Endothelial cell of umbilical vein (primary cell): ENCODE results near the gene CLDN9. TPM values are rescaled to one million over a fixed set of nuclear protein-coding genes. Genes with fewer than 3 reads are reported as not detected.

Source experiments
- BruUV-seq: library from RNA; stranded (reverse); fragments of 400-500 nt; replicated peaks from 2 replicates; lab custom pipeline; 2021; lab: Mats Ljungman, UMichigan
- CTCF ChIA-PET: fragments of 300-600, 350-600 bp; sonication (Branson Sonifier 250); formaldehyde crosslinking; loops from one replicate; lab custom pipeline; 2021; ENCODE audit warnings: antibody characterized with exemption, inconsistent platforms; lab: Charles Lee
- POLR2A ChIA-PET: fragments of 300-600, 350-600 bp; sonication (Branson Sonifier 250); formaldehyde crosslinking; loops from one replicate; lab custom pipeline; 2021; ENCODE audit warnings: antibody characterized with exemption, inconsistent platforms; lab: Charles Lee
- DNase-seq: peaks from one replicate; pipeline ENCODE4 v3.0.0-alpha.2; 2011; ENCODE audit warnings: low read depth, low spot score
- FAIRE-seq: peaks from 2 replicates; lab custom pipeline; 2011; peaks lifted over from hg19 to GRCh38; lab: Jason Lieb, UNC
- H2AFZ ChIP-seq: 2 replicates; pipeline ENCODE4 v1.6.0; 2012; ENCODE audit warnings: low read depth, low read length, control low read depth, inconsistent platforms
- H3K27ac ChIP-seq: 2 replicates; pipeline ENCODE4 v1.5.1; 2011; ENCODE audit warnings: low read depth, mild to moderate bottlenecking, control low read depth, low read length, moderate library complexity; ENCODE audit not compliant: insufficient read depth
- H3K27me3 ChIP-seq, 2 experiments: 2 replicates each; pipeline versions ENCODE4 v1.6.0 to v1.6.1; 2011; ENCODE audit warnings: low read length in 2 of 2, mixed read lengths in 1 of 2; ENCODE audit not compliant: control insufficient read depth in 2 of 2, insufficient read depth in 2 of 2
- H3K36me3 ChIP-seq, 2 experiments: 2 replicates in 1 of 2; 3 replicates in 1 of 2; pipeline ENCODE4 v1.5.1; 2011; ENCODE audit warnings: low read length in 2 of 2, mild to moderate bottlenecking in 1 of 2, moderate library complexity in 1 of 2; ENCODE audit not compliant: control insufficient read depth in 2 of 2, insufficient read depth in 2 of 2; ENCODE audit errors: extremely low read depth in 1 of 2
- H3K4me1 ChIP-seq: 3 replicates; pipeline ENCODE4 v1.5.1; 2011; ENCODE audit warnings: mild to moderate bottlenecking, low read length; ENCODE audit not compliant: control insufficient read depth, insufficient read depth; ENCODE audit errors: extremely low read depth
- H3K4me2 ChIP-seq: 2 replicates; pipeline ENCODE4 v1.6.1; 2011; ENCODE audit warnings: low read length, control low read depth, mixed read lengths; ENCODE audit not compliant: insufficient read depth
- H3K4me3 ChIP-seq, 3 experiments: fragments of 200-600 bp in 1 of 3; sonication (generic), shearing (Covaris generic) in 1 of 3; replicated peaks in 1 of 3; 2 replicates each; pipeline ENCODE4 v1.5.1; 2011 to 2016; ENCODE audit warnings: control low read depth in 3 of 3, low read length in 3 of 3, mild to moderate bottlenecking in 2 of 3, inconsistent platforms in 1 of 3, low read depth in 1 of 3, moderate library complexity in 1 of 3; ENCODE audit not compliant: insufficient read depth in 1 of 3
- H3K79me2 ChIP-seq: 2 replicates; pipeline ENCODE4 v1.6.0; 2012; ENCODE audit warnings: low read length, inconsistent platforms; ENCODE audit not compliant: control insufficient read depth, insufficient read depth
- H3K9ac ChIP-seq: replicated peaks from 2 replicates; pipeline ENCODE3; 2011; ENCODE audit warnings: low read length, control low read depth; ENCODE audit not compliant: insufficient read depth; ENCODE audit errors: extremely low read depth
- H3K9me1 ChIP-seq: replicated peaks from 3 replicates; pipeline ENCODE4 v1.6.0; 2011; ENCODE audit warnings: mild to moderate bottlenecking, low read length; ENCODE audit not compliant: control insufficient read depth, insufficient read depth; ENCODE audit errors: extremely low read depth
- H3K9me3 ChIP-seq: replicated peaks from 2 replicates; pipeline ENCODE4 v1.5.1; 2012; ENCODE audit warnings: low read length, inconsistent platforms; ENCODE audit not compliant: control insufficient read depth, insufficient read depth
- H4K20me1 ChIP-seq: replicated peaks from 2 replicates; pipeline ENCODE3; 2011; ENCODE audit warnings: mild to moderate bottlenecking, low read length; ENCODE audit not compliant: control insufficient read depth, insufficient read depth; ENCODE audit errors: extremely low read depth
- CTCF ChIP-seq, 2 donors: IDR thresholded peaks; 1 replicate in 1 of 2; 2 replicates in 1 of 2; pipeline ENCODE4 v1.5.1; 2011; ENCODE audit warnings: low read length in 2 of 2, mild to moderate bottlenecking in 2 of 2, moderate library complexity in 2 of 2, control low read depth in 1 of 2, inconsistent platforms in 1 of 2, low read depth in 1 of 2; ENCODE audit not compliant: insufficient read depth in 1 of 2; ENCODE audit errors: extremely low read depth in 1 of 2
- EZH2 ChIP-seq: IDR thresholded peaks from 2 replicates; pipeline ENCODE4 v1.6.1; 2012; ENCODE audit warnings: borderline replicate concordance, low read depth, mild to moderate bottlenecking, moderate library complexity, low read length, inconsistent platforms; ENCODE audit not compliant: severe bottlenecking
- GATA2 ChIP-seq: IDR thresholded peaks from 2 replicates; pipeline ENCODE4 v1.7.0; 2011; ENCODE audit warnings: low read depth, mild to moderate bottlenecking, moderate library complexity, mixed read lengths, low read length; ENCODE audit not compliant: insufficient read length, insufficient read depth
- JUN ChIP-seq: IDR thresholded peaks from 2 replicates; pipeline ENCODE4 v1.6.1; 2011; ENCODE audit warnings: borderline replicate concordance, low read depth; ENCODE audit not compliant: insufficient read length, insufficient read depth
- MAX ChIP-seq: IDR thresholded peaks from 2 replicates; pipeline ENCODE4 v1.6.1; 2011; ENCODE audit not compliant: insufficient read depth, insufficient read length
- MYC ChIP-seq: IDR thresholded peaks from one replicate; pipeline ENCODE4 v1.6.1; 2011; ENCODE audit warnings: mild to moderate bottlenecking, low read depth, low read length
- POLR2A ChIP-seq: IDR thresholded peaks from 2 replicates; pipeline ENCODE4 v1.6.1; 2012; ENCODE audit warnings: low read depth, mild to moderate bottlenecking, control low read depth, low read length
- dilution Hi-C: fragments of 300-500 bp; cut with MboI; formaldehyde crosslinking; loops from one replicate; pipeline ENCODE4 v1.15.0; 2019; ENCODE audit warnings: low sequenced_read_pairs; ENCODE audit not compliant: extremely low pct_ligation_motif_present
- intact Hi-C: fragments of 100-400 bp; cut with micrococcal nuclease; formaldehyde crosslinking; loops from one replicate; pipeline ENCODE4 v1.10.0; 2022
- polyA plus RNA-seq, 4 experiments: library from polyadenylated mRNA; depleted of rRNA in 3 of 4; stranded (reverse) in 3 of 4; unstranded in 1 of 4; fragments of >200 nt; gene quantifications; 2 replicates each; pipeline versions ENCODE4 v1.2.1 to v1.2.3, GENCODE V29; 2011 to 2012; ENCODE audit warnings: missing spikeins in 1 of 4
- total RNA-seq: library from RNA; stranded (reverse); gene quantifications from 2 replicates; pipeline ENCODE4 v1.2.3, GENCODE V29; 2021

The CLDN9 gene
- total and polyA plus RNA-seq, 2 donors (not counting 3 experiments of a cell fraction or from before 2014, with no cell fraction given), result 0.06 TPM; not detected in 1

- TF ChIP-seq MYC, result no peak
- no peak for TF ChIP-seq JUN
- no peak for TF ChIP-seq GATA2
- TF ChIP-seq CTCF (IDR thresholded peaks at IDR 0.05; ENCODE audit: extremely low read depth in 1 of 2, insufficient read depth in 1 of 2, low read depth in 1 of 2, low read length in 2 of 2), result no peak
- TF ChIP-seq EZH2, result no peak
- no peak for TF ChIP-seq MAX
- no peak for TF ChIP-seq POLR2A
- H3K4me1 ChIP-seq, result peaks cover 9% of the 10 kb centered on the region
- ChIA-PET POLR2A (no interaction called here), CTCF (no interaction called here)
- H4K20me1 ChIP-seq, result no peaks in the 10 kb centered on the region
- peaks cover 0 to 2% of the 10 kb centered on the region in 2 experiments for H3K27me3 ChIP-seq
- intact Hi-C loops, result no loop called here
- H3K79me2 ChIP-seq, result peaks cover 12% of the 10 kb centered on the region
- dilution Hi-C loops, result no loop called here
- no peak for DNase-seq
- no peaks in the 10 kb centered on the region for H3K9me1 ChIP-seq
- no peak overlapping the region for H2AFZ ChIP-seq
- H3K36me3 ChIP-seq, result peaks cover 0 to 2% of the 10 kb centered on the region in 2 experiments
- no peaks in the 10 kb centered on the region for H3K9me3 ChIP-seq
- H3K4me2 ChIP-seq, result no peak overlapping the region
- no peak for FAIRE-seq
- H3K9ac ChIP-seq, result no peak overlapping the region
- no peak overlapping the region for H3K27ac ChIP-seq
- no peak overlapping the region for H3K4me3 ChIP-seq
- no TSS peak for BruUV-seq
These were observed 39.6 kb upstream of the CLDN9 start for GRCh38 chr16:2973093-2973492.
